Heart left ventricle (tissue), 16 donors: ENCODE data around the gene CLIC6. TPM values are rescaled to one million over a fixed set of nuclear protein-coding genes. Genes with fewer than 3 reads are reported as not detected.
"Not testable (repeated sequence)": the region's sequence is repeated elsewhere in the genome, so short reads cannot be mapped to it uniquely, and the experiment has no call there.

Experiments used
- ATAC-seq, 4 donors: fragments of 200-7000 bp; cut with Tn5 transposase; one replicate each; pipeline ENCODE4 v1.9.1; 2020 to 2022; ENCODE audit warnings: moderate library complexity in 4 of 4, mild to moderate bottlenecking in 3 of 4, moderate number of reproducible peaks in 1 of 4
- DNase-seq, 5 donors: peaks; one replicate each; pipeline ENCODE4 v3.0.0-alpha.2; 2020
- H3K27ac ChIP-seq, 12 donors: fragments of 200-600 bp; sonication (generic) in 4 of 12; one replicate each; pipeline versions ENCODE4 v1.5.0 to v1.8.0; 2016 to 2022; ENCODE audit warnings: mild to moderate bottlenecking in 2 of 12
- H3K27me3 ChIP-seq, 9 donors: fragments of 200-600 bp; sonication (generic) in 2 of 9; one replicate each; pipeline versions ENCODE4 v1.5.1 to v1.8.0; 2016 to 2022; ENCODE audit warnings: mild to moderate bottlenecking in 3 of 9
- H3K36me3 ChIP-seq, 9 donors: fragments of 200-600 bp; sonication (generic) in 2 of 9; one replicate each; pipeline versions ENCODE4 v1.5.0 to v1.8.0; 2018 to 2022; ENCODE audit warnings: mild to moderate bottlenecking in 2 of 9
- H3K4me1 ChIP-seq, 12 donors: fragments of 200-600 bp; sonication (generic) in 4 of 12; one replicate each; pipeline versions ENCODE4 v1.5.0 to v1.8.0; 2016 to 2022; ENCODE audit warnings: mild to moderate bottlenecking in 3 of 12
- H3K4me3 ChIP-seq, 12 donors: fragments of 200-600 bp; sonication (generic) in 4 of 12; one replicate each; pipeline versions ENCODE4 v1.5.0 to v1.8.0; 2017 to 2022; ENCODE audit warnings: mild to moderate bottlenecking in 9 of 12, moderate library complexity in 4 of 12
- H3K9me3 ChIP-seq, 12 donors: fragments of 200-600 bp; sonication (generic) in 4 of 12; one replicate each; pipeline versions ENCODE4 v1.5.0 to v1.8.0; 2016 to 2022; ENCODE audit warnings: mild to moderate bottlenecking in 1 of 12
- CTCF ChIP-seq, 12 donors: fragments of 200-600 bp; sonication (generic) in 4 of 12; IDR thresholded peaks; one replicate each; pipeline versions ENCODE4 v1.5.0 to v1.8.0; 2018 to 2022; ENCODE audit warnings: antibody characterized with exemption in 12 of 12, mild to moderate bottlenecking in 5 of 12
- POLR2A ChIP-seq, 2 donors: fragments of 450-650 bp; IDR thresholded peaks; one replicate each; pipeline ENCODE4 v1.6.1; 2017; ENCODE audit warnings: antibody characterized with exemption in 2 of 2, mild to moderate bottlenecking in 2 of 2, moderate library complexity in 2 of 2
- WGBS, 4 donors: extraction: QIAGEN DNeasy Blood & Tissue Kit in 2 of 4; methylation state at CpG; one replicate each; pipeline versions ENCODE4 v1.1.5 to v1.1.7; 2013 to 2018; 5-methylcytosine and 5-hydroxymethylcytosine counted together
- intact Hi-C, 10 donors: fragments of 100-400 bp; cut with DNase I; formaldehyde crosslinking; loops; one replicate each; pipeline versions ENCODE4 v1.11.1 to v1.14.2; 2022
- polyA plus RNA-seq, 2 donors: library from polyadenylated mRNA; stranded (reverse); fragments of 200-250 nt; gene quantifications; one replicate each; pipeline ENCODE4 v1.2.3, GENCODE V29; 2013
- total RNA-seq, 9 donors: library from RNA; depleted of rRNA in 2 of 9; stranded (reverse); fragments of >200 nt in 2 of 9; fragmentation: NEBNext Ultra II Directional in 3 of 9; extraction: Animal tissue kit (Norgen Biotek cat#: 25700) in 3 of 9; gene quantifications; one replicate each; pipeline versions ENCODE4 v1.1.0 to v1.2.4, GENCODE V29; 2016 to 2023
- donor health status: ischemic (EF 13 %, LVEDD 7.1; RV severe dilation, severe dysfunction).
- donor health status: healthy with polysubstance abuse.
- donor health status: DM: no; HTN: yes; CAD: no.
- donor health status: DM: no; HTN: no; CAD: no.
- donor health status: ischemic (EF 25% LVEDD 6.9; RV normal size, moderate dysfunction).
- donor health status: ischemic (EF 25% LVEDD 5.7; RV mildly dilated, moderate dysfunction).
- donor health status: healthy.
- donor health status: DM: yes; HTN: yes; CAD: no.
- donor health status: ischemic (EF 35%, LVEDD 5.7; RV mildly dilated, moderate dysfunction).
- donor health status: nonischemic (EF 11% LVEDD 7.7; RV severe dilation, severe dysfunction).
- donor health status: DM: yes; HTN: yes; CAD: no.
- donor health status: PGD.
- donor health status: ischemic (EF 29% LVEDD 5.4; RV normal size, mild dysfunction).
- donor health status: nonischemic (EF 23%, LVEDD 6.1; RV moderate dilation, normal function).

The CLIC6 gene
- total and polyA plus RNA-seq, 11 donors, result 2.6 to 15.7 (median 7.5) TPM

GRCh38 chr21:34653522-34653921 is 15.3 kb upstream of the CLIC6 start:
- peaks cover 0 to 22% (median 13%) of the 10 kb centered on the region in 12 donors for H3K9me3 ChIP-seq

GRCh38 chr21:34661848-34662247 is 6.9 kb upstream of the CLIC6 start:
- peaks cover 0 to 13% (median 0%) of the 10 kb centered on the region in 9 donors for H3K27me3 ChIP-seq
- no peak for DNase-seq
- intact Hi-C loops, result no loop called here
- H3K4me3 ChIP-seq, result no peak overlapping the region
- no peak for ATAC-seq
- no peaks in the 10 kb centered on the region for H3K36me3 ChIP-seq
- TF ChIP-seq POLR2A (IDR thresholded peaks at IDR 0.05), result no peak
- TF ChIP-seq CTCF (IDR thresholded peaks at IDR 0.05), result no peak
- peaks cover 0 to 9% (median 0%) of the 10 kb centered on the region in 12 donors for H3K4me1 ChIP-seq
- H3K27ac ChIP-seq, result no peak overlapping the region
- H3K9me3 ChIP-seq, result peaks cover 0 to 30% (median 17%) of the 10 kb centered on the region in 12 donors

More at GRCh38 chr21:34653522-34653921, 15.3 kb upstream of the CLIC6 start:
- peaks cover 0 to 13% (median 0%) of the 10 kb centered on the region in 9 donors for H3K27me3 ChIP-seq
- ATAC-seq, result no peak
- peak in 1 of 5 donors; percentile 6 for DNase-seq
- no peak for TF ChIP-seq POLR2A (IDR thresholded peaks at IDR 0.05)
- TF ChIP-seq CTCF (IDR thresholded peaks at IDR 0.05), result no peak
- no peaks in the 10 kb centered on the region for H3K4me1 ChIP-seq
- intact Hi-C loops, result no loop called here
- 82 to 92% (median 88%) methylated on average over 6 of the region's 6 CpGs for WGBS, 4 donors
- H3K27ac ChIP-seq, result no peak overlapping the region
- no peaks in the 10 kb centered on the region for H3K36me3 ChIP-seq
- H3K4me3 ChIP-seq, result no peak overlapping the region

GRCh38 chr21:34667761-34668160 is 1.0 kb upstream of the CLIC6 start:
- peaks cover 0 to 2% (median 0%) of the 10 kb centered on the region in 12 donors for H3K9me3 ChIP-seq
- ATAC-seq, result no peak
- no peak overlapping the region for H3K4me3 ChIP-seq
- peaks cover 6 to 53% (median 36%) of the 10 kb centered on the region in 9 donors for H3K27me3 ChIP-seq
- H3K36me3 ChIP-seq, result no peaks in the 10 kb centered on the region
- no peak for TF ChIP-seq CTCF (IDR thresholded peaks at IDR 0.05)
- no peak for DNase-seq
- WGBS, 4 donors, result 87 to 94% (median 90%) methylated on average over 3 of the region's 3 CpGs
- intact Hi-C loops, result no loop called here
- peaks cover 0 to 21% (median 8%) of the 10 kb centered on the region in 12 donors for H3K4me1 ChIP-seq
- no peak overlapping the region for H3K27ac ChIP-seq

GRCh38 chr21:34669149-34669879 is 520 bp downstream of the CLIC6 start:
- Histone ChIP-seq H3K9me3 (no peaks in the 10 kb centered on the region), H3K4me1 (peaks cover 0 to 21% (median 8%) of the 10 kb centered on the region in 12 donors), H3K4me3 (peak overlapping the region; percentile 13 to 57 (median 48)), H3K36me3 (no peaks in the 10 kb centered on the region), H3K27ac (peak overlapping the region in 3 of 12 donors; percentile 13 to 54 (median 49)), H3K27me3 (peaks cover 6 to 62% (median 49%) of the 10 kb centered on the region in 9 donors)
- ATAC-seq (peak in 2 of 4 donors; percentile 25 to 74), DNase-seq (peak in 1 of 5 donors; percentile 36)
- no peak for TF ChIP-seq POLR2A (IDR thresholded peaks at IDR 0.05)
- no peak for TF ChIP-seq CTCF (IDR thresholded peaks at IDR 0.05)
- 1 to 4% (median 2%) methylated on average over 30 to 74 of the region's 74 CpGs for WGBS, 4 donors
- intact Hi-C loops, result no loop called here

GRCh38 chr21:34669880-34670219 is 1.1 kb downstream of the CLIC6 start:
- Histone ChIP-seq H3K4me1 (peaks cover 0 to 21% (median 8%) of the 10 kb centered on the region in 12 donors), H3K27me3 (peaks cover 6 to 63% (median 50%) of the 10 kb centered on the region in 9 donors), H3K4me3 (peak overlapping the region; percentile 27 to 57 (median 48))
- intact Hi-C loops, DNase-seq, H3K9me3 ChIP-seq, H3K27ac ChIP-seq, H3K36me3 ChIP-seq: not testable (repeated sequence)
- peak in 1 of 4 donors; percentile 14 for ATAC-seq
- WGBS, 4 donors, result 0 to 3% (median 2%) methylated on average over 6 to 46 of the region's 46 CpGs
